ENCODE data around the gene FAM174C.

Gene FAM174C

GRCh38 chr19:1254081-1254527 is 21.2 kb upstream of the FAM174C start:
- Histone ChIP-seq H3K9ac (ENCODE audit: low read length) (no peak overlapping the region), H2AFZ (ENCODE audit: low read depth, low read length, severe bottlenecking) (no peak overlapping the region), H3K4me2 (ENCODE audit: low read depth, low read length, poor library complexity, severe bottlenecking) (no peak overlapping the region), H3F3A (ENCODE audit: insufficient read depth) (peaks cover 31% of the 10 kb centered on the region), H3K79me2 (ENCODE audit: insufficient read depth, low read length) (peaks cover 27% of the 10 kb centered on the region), H3K4me3 (ENCODE audit: insufficient read depth, low read length, poor library complexity, severe bottlenecking) (no peak overlapping the region), H3K27ac (ENCODE audit: low read depth, low read length) (no peak overlapping the region), H3K9me3 (ENCODE audit: insufficient read depth, low read length) (no peaks in the 10 kb centered on the region), H3K27me3 (ENCODE audit: low read length) (no peaks in the 10 kb centered on the region), H4K20me1 (ENCODE audit: low read depth, low read length) (no peaks in the 10 kb centered on the region), H3K36me3 (ENCODE audit: low read length) (no peaks in the 10 kb centered on the region), H3K9me2 (replicated peaks; ENCODE audit: insufficient read depth, low read length) (no peaks in the 10 kb centered on the region)
- TF ChIP-seq EZH2phosphoT487 (conservative IDR thresholded peaks at IDR 0.05; ENCODE audit: low read length) (no peak), CTCF (IDR thresholded peaks at IDR 0.05; ENCODE audit: insufficient read depth, low read length, poor library complexity, severe bottlenecking) (no peak)

- no peaks in the 10 kb centered on the region for H3K36me3 ChIP-seq (ENCODE audit: low read length)
- H3K9me3 ChIP-seq (ENCODE audit: insufficient read depth, low read length) = no peaks in the 10 kb centered on the region
- H3K9me2 ChIP-seq (replicated peaks; ENCODE audit: insufficient read depth, low read length) = no peaks in the 10 kb centered on the region
- H3K9ac ChIP-seq (ENCODE audit: low read length) = no peak overlapping the region
- H3F3A ChIP-seq (ENCODE audit: insufficient read depth) = peaks cover 35% of the 10 kb centered on the region
- no peak for TF ChIP-seq CTCF (IDR thresholded peaks at IDR 0.05; ENCODE audit: insufficient read depth, low read length, poor library complexity, severe bottlenecking)
- no peak for TF ChIP-seq EZH2phosphoT487 (conservative IDR thresholded peaks at IDR 0.05; ENCODE audit: low read length)
- no peak overlapping the region for H3K4me3 ChIP-seq (ENCODE audit: insufficient read depth, low read length, poor library complexity, severe bottlenecking)
- no peaks in the 10 kb centered on the region for H3K27me3 ChIP-seq (ENCODE audit: low read length)
- no peaks in the 10 kb centered on the region for H4K20me1 ChIP-seq (ENCODE audit: low read depth, low read length)
- H3K79me2 ChIP-seq (ENCODE audit: insufficient read depth, low read length) = peaks cover 27% of the 10 kb centered on the region
- H2AFZ ChIP-seq (ENCODE audit: low read depth, low read length, severe bottlenecking) = no peak overlapping the region
- no peak overlapping the region for H3K4me2 ChIP-seq (ENCODE audit: low read depth, low read length, poor library complexity, severe bottlenecking)
- H3K27ac ChIP-seq (ENCODE audit: low read depth, low read length) = no peak overlapping the region
These were observed 20.7 kb upstream of the FAM174C start for GRCh38 chr19:1254530-1255185.

DNA sequence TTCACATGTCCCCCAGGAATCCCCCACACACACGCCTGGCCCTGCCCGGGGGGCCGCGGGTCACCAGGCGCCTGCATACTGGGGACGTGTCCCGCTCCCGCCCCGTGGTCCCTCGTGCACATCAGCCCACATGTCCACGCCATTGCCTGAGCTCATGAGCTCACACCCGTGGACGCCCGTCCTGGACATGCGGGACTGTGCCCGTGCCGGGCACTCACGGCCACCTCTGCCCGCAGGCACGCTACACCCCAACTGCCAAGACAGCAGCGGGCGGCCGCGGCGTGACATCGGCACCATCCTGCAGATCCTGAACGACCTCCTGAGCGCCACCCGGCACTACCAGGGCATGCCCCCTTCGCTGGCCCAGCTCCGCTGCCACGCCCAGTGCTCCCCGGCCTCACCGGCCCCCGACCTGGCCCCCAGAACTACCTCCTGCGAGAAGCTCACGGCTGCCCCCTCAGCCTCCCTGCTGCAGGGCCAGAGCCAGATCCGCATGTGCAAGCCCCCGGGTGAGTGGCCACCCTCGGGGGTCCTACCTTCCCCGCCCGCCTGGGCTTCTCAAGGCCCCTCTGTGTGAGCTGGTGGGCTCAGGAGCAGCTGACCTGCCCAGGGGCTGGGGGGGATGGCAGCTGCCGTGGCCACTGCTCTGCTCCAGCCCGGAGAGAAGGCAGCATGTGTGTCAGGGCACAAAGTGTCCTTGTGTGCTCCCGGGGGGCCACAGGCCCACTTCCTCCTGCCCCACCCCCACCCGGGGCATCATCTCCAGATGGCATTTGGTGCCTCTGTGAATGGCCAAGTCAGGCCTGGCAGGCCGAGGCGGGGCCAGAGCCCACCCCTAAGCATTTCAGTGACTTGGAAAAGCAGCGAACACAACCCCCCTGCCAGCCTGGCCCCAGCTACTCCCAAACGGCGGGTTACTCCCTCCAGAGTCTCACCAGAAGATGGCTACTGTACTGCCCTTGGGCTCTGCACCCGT is 19.9 kb upstream of the FAM174C start:
- Histone ChIP-seq H3F3A (ENCODE audit: insufficient read depth) (peaks cover 43% of the 10 kb centered on the region), H4K20me1 (ENCODE audit: low read depth, low read length) (no peaks in the 10 kb centered on the region), H3K4me3 (ENCODE audit: insufficient read depth, low read length, poor library complexity, severe bottlenecking) (no peak overlapping the region), H3K4me2 (ENCODE audit: low read depth, low read length, poor library complexity, severe bottlenecking) (no peak overlapping the region), H2AFZ (ENCODE audit: low read depth, low read length, severe bottlenecking) (no peak overlapping the region), H3K36me3 (ENCODE audit: low read length) (no peaks in the 10 kb centered on the region), H3K9me3 (ENCODE audit: insufficient read depth, low read length) (no peaks in the 10 kb centered on the region), H3K9me2 (replicated peaks; ENCODE audit: insufficient read depth, low read length) (no peaks in the 10 kb centered on the region), H3K79me2 (ENCODE audit: insufficient read depth, low read length) (peaks cover 23% of the 10 kb centered on the region), H3K27me3 (ENCODE audit: low read length) (no peaks in the 10 kb centered on the region), H3K27ac (ENCODE audit: low read depth, low read length) (no peak overlapping the region), H3K9ac (ENCODE audit: low read length) (no peak overlapping the region)
- no peak for TF ChIP-seq CTCF (IDR thresholded peaks at IDR 0.05; ENCODE audit: insufficient read depth, low read length, poor library complexity, severe bottlenecking)
- no peak for TF ChIP-seq EZH2phosphoT487 (conservative IDR thresholded peaks at IDR 0.05; ENCODE audit: low read length)
